GM12891 (cell line): ENCODE data around the gene NACC1.
A peak's percentile ranks its signal among the peaks of the same experiment; 100 is the strongest.

Experiments used
- DNase-seq: peaks from one replicate; pipeline ENCODE4 v3.0.0; 2011; ENCODE audit warnings: low spot score; ENCODE audit not compliant: insufficient read length
- FAIRE-seq: peaks from 2 replicates; lab custom pipeline; 2011; peaks lifted over from hg19 to GRCh38; lab: Jason Lieb, UNC
- PAX5 ChIP-seq: IDR thresholded peaks from 2 replicates; pipeline ENCODE4 v1.6.1; 2011; ENCODE audit warnings: low read length, moderate library complexity, mild to moderate bottlenecking; ENCODE audit not compliant: insufficient read depth, severe bottlenecking
- POLR2A ChIP-seq: IDR thresholded peaks from 2 replicates; pipeline ENCODE4 v1.6.1; 2011; ENCODE audit warnings: low read depth, low read length, control low read depth
- POLR2AphosphoS5 ChIP-seq: IDR thresholded peaks from 2 replicates; pipeline ENCODE4 v1.6.1; 2011; ENCODE audit warnings: low read depth, low read length, control low read depth
- POU2F2 ChIP-seq: IDR thresholded peaks from 2 replicates; pipeline ENCODE4 v1.6.1; 2011; ENCODE audit warnings: low read depth, mild to moderate bottlenecking, control low read depth, low read length, moderate library complexity
- SPI1 ChIP-seq: IDR thresholded peaks from 2 replicates; pipeline ENCODE4 v1.6.1; 2011; ENCODE audit warnings: low read depth, low read length, control low read depth
- TAF1 ChIP-seq: IDR thresholded peaks from 2 replicates; pipeline ENCODE4 v1.6.1; 2011; ENCODE audit warnings: low read depth, low read length, control low read depth

NACC1 gene

GRCh38 chr19:13129384-13129783 is 11.3 kb downstream of the NACC1 start:
- no peak for DNase-seq
- FAIRE-seq: no peak
- TF ChIP-seq POLR2AphosphoS5 (peak; percentile 33; the same call in 1 of the 2 replicates), SPI1 (no peak)

DNA sequence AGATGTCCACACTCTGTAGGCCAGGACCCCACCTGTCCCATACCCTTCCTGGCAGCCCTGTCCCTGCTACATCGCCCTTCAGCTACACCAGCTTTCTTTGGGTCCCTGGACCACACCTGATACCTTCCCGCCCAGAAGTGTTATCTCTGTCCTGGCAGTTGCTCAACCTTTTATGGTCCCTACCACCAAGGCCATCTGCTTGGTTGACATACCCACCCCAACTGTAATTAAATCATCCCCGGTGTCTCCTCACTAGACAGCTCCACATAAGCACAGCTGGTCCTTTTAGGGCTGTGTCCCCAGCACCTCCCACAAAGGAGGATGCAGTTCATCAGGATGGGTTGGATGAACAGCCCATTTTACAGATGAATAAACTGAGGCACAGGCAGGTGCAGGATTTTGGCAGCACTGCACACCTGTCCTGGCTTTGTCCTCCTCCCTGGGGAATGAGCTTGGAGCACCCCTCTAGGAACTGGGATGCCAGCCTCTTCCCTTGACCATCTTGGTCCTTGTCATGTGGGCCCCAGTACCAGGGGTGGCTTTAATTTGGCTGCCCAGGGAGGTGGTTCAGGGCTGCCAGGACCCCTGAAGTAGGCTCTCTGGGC is 12.9 kb downstream of the NACC1 start:
- no peak for TF ChIP-seq POU2F2
- TF ChIP-seq TAF1: no peak
- no peak for TF ChIP-seq POLR2A
- TF ChIP-seq PAX5: no peak
- TF ChIP-seq POLR2AphosphoS5: no peak
- TF ChIP-seq SPI1: no peak
- DNase-seq (no peak), FAIRE-seq (no peak)

DNA sequence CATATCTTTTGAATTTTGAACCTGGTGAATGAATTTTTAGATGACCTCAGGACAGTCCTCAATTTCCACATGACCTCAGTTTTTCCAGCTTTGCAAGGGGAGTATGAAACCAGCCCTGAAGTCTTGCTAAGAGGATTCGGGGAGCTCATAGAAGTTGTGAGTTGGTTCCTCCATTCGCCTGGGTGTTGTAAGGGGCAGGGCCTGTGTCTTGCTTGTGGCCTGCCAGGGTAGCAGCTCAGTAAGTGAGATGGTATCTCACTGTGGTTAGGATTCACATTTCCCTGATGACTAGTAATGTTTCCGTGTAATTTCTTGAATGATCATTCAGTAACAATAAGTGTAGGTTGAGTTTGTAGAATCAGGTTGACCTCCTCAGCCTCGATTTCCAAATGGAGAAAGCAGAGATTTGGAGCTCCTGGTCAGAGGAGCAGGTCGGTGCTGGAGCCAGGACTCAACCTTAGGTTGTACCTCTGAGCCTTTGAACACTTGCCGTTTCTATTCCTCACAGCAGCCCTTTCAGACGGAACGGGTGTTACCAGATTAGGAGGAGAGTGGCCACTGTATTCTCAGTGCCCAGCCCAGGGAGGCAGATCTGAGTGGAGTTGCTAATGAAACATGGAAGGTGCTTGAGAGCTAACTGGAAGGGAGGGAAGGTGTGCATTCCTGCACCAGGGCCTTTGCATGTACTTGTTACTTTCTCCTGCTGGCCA is 14.6 kb downstream of the NACC1 start:
- no peak for DNase-seq
- peak; percentile 28 for FAIRE-seq

DNA sequence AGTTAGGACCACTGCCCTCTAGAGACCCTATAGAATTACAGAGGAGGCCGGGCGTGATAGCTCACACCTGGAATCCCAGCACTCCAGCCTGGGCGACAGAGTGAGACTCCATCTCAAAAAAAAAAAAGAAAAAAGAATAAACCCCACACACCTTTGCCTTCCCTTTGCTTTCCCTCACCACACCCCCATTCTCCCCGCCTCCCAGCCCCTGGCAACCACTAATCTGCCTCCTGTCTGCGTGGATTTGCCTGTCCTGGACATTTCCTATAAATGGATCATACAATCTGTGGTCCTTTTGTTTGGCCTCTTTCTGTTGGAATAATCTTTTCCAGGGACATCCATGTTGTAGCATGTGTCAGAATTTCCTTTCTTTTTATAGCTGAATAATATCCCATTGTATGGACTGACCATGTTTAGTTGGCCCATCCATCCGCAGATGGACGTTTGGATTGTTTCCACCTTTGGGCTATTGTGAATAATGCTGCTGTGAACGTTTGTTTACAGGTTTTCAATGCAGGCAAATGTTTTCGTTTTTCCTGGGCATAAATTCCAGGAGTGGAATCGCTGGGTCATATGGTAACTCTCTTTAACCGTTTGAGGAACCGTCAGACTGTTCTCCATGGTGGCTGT is 15.3 kb downstream of the NACC1 start:
- no peak for FAIRE-seq
- TF ChIP-seq TAF1: no peak
- TF ChIP-seq POLR2A: no peak
- TF ChIP-seq SPI1: no peak
- TF ChIP-seq POLR2AphosphoS5: no peak
- TF ChIP-seq POU2F2: no peak
- TF ChIP-seq PAX5: no peak

More for the DNA sequence above, 14.6 kb downstream of the NACC1 start:
- TF ChIP-seq TAF1: no peak
- no peak for TF ChIP-seq POU2F2
- TF ChIP-seq POLR2AphosphoS5: no peak
- TF ChIP-seq PAX5: no peak
- TF ChIP-seq POLR2A: no peak
- TF ChIP-seq SPI1: no peak

DNA sequence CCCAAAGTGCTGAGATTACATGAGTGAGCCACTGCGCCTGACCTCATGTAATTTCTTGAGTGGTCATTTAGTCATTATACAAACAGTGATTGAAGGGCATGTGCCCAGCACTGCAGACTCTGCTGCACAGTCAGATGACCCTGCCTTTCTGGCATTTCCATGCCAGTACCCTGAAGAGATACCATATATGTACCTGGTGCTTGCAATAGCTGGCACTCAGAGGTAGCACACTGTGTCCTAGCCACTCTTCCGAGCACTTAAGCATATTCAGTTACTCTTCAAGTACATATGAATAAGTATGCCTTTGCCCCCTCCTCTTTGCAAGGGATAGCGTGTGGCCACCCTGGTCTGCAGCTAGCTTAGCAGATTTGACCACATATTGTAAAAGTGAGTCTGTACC is 16.6 kb downstream of the NACC1 start:
- no peak for TF ChIP-seq POU2F2
- TF ChIP-seq PAX5: no peak
- TF ChIP-seq POLR2AphosphoS5: no peak
- TF ChIP-seq SPI1: no peak
- TF ChIP-seq TAF1: no peak
- TF ChIP-seq POLR2A: no peak
- FAIRE-seq: no peak
- no peak for DNase-seq

More for the DNA sequence above, 15.3 kb downstream of the NACC1 start:
- DNase-seq: no peak

DNA sequence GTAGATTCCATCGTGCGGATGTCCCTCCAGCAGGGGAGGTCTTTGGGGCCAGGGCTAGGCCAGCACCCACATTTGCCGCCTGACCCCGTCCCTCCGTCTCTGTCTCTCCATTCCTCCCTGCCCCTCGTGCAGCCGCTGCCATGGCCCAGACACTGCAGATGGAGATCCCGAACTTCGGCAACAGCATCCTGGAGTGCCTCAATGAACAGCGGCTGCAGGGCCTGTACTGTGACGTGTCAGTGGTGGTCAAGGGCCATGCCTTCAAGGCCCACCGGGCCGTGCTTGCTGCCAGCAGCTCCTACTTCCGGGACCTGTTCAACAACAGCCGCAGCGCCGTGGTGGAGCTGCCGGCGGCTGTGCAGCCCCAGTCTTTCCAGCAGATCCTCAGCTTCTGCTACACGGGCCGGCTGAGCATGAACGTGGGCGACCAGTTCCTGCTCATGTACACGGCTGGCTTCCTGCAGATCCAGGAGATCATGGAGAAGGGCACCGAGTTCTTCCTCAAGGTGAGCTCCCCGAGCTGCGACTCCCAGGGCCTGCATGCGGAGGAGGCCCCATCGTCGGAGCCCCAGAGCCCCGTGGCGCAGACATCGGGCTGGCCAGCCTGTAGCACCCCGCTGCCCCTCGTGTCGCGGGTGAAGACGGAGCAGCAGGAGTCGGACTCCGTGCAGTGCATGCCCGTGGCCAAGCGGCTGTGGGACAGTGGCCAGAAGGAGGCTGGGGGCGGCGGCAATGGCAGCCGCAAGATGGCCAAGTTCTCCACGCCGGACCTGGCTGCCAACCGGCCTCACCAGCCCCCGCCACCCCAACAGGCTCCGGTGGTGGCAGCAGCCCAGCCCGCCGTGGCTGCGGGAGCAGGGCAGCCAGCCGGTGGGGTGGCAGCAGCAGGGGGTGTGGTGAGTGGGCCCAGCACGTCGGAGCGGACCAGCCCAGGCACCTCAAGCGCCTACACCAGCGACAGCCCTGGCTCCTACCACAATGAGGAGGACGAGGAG is 17.3 kb downstream of the NACC1 start:
- FAIRE-seq (no peak), DNase-seq (no peak)
- TF ChIP-seq TAF1 (no peak), POLR2AphosphoS5 (no peak), SPI1 (no peak), PAX5 (no peak), POLR2A (no peak), POU2F2 (no peak)

DNA sequence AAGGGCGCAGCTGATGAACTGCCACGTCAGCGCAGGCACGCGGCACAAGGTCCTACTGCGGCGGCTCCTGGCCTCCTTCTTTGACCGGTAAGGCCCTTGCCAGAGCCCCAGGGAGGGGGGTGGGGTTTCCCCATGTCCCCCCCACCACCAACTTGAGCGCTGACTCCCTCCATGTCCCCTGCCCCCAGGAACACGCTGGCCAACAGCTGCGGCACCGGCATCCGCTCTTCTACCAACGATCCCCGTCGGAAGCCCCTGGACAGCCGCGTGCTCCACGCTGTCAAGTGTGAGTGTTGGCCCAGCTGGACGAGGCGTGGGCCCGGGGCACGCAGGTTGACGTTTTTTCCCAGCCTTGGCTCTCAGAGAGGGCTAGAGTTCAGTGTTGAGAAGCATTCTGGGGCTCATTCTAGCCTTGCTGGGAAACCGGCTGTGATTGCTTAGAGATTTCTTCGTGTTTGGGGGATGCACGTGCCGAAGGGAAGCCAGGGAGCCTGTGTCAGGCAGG is 19.3 kb downstream of the NACC1 start:
- DNase-seq (no peak), FAIRE-seq (no peak)
- TF ChIP-seq POU2F2 (no peak), POLR2AphosphoS5 (no peak), PAX5 (no peak), SPI1 (no peak), TAF1 (no peak), POLR2A (no peak)

DNA sequence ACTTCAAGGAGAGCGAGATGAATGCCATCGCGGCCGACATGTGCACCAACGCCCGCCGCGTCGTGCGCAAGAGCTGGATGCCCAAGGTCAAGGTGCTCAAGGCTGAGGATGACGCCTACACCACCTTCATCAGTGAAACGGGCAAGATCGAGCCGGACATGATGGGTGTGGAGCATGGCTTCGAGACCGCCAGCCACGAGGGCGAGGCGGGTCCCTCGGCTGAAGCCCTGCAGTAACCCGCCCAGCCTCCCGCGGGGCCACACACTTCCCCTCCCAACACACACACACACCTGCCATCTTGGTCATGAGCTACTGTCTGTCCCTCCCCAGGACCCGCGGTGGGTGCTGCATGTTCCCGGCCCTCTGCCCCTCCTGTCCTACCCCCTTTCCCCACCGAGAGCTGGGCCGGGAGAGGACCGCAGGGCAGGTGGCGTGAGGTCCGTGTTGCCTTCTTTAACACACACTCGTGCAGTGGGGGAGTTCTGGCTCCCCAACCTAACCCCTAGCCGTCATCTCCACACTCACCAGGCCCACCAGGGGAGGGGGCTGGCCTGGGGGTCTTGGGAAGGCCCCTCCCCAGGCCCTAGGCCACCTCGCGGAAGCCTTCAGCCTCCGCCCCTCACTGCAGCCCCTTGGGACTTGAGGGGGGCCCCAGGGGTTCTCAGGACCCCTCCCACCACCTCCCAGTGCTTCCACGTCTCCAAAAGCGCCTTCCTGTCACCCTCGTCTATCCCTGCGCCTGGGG is 20.3 kb downstream of the NACC1 start:
- FAIRE-seq: no peak
- no peak for DNase-seq
- TF ChIP-seq POLR2AphosphoS5 (no peak), PAX5 (no peak), POU2F2 (no peak)

- TF ChIP-seq POU2F2 (no peak), POLR2AphosphoS5 (no peak), PAX5 (no peak), POLR2A (no peak), SPI1 (no peak), TAF1 (no peak)
- no peak for FAIRE-seq
- no peak for DNase-seq
Observed at GRCh38 chr19:13138916-13139198, 20.8 kb downstream of the NACC1 start.

- no peak for TF ChIP-seq POU2F2
- no peak for TF ChIP-seq POLR2AphosphoS5
- TF ChIP-seq POLR2A: no peak
- TF ChIP-seq PAX5: no peak
- no peak for TF ChIP-seq TAF1
- TF ChIP-seq SPI1: no peak
- DNase-seq (no peak), FAIRE-seq (no peak)
Observed at GRCh38 chr19:13139633-13140311, 21.7 kb downstream of the NACC1 start.
